HG03095 (cell line): ENCODE data around the gene TXNDC11.
"Not testable (repeated sequence)": the region's sequence is repeated elsewhere in the genome, so short reads cannot be mapped to it uniquely, and the experiment has no call there.

Source experiments
- ATAC-seq: cut with Tn5 transposase; IDR thresholded peaks from one replicate; pipeline ENCODE4 v1.9.1; 2021; ENCODE audit warnings: moderate library complexity; ENCODE audit not compliant: unreplicated experiment

The TXNDC11 gene, protein sequence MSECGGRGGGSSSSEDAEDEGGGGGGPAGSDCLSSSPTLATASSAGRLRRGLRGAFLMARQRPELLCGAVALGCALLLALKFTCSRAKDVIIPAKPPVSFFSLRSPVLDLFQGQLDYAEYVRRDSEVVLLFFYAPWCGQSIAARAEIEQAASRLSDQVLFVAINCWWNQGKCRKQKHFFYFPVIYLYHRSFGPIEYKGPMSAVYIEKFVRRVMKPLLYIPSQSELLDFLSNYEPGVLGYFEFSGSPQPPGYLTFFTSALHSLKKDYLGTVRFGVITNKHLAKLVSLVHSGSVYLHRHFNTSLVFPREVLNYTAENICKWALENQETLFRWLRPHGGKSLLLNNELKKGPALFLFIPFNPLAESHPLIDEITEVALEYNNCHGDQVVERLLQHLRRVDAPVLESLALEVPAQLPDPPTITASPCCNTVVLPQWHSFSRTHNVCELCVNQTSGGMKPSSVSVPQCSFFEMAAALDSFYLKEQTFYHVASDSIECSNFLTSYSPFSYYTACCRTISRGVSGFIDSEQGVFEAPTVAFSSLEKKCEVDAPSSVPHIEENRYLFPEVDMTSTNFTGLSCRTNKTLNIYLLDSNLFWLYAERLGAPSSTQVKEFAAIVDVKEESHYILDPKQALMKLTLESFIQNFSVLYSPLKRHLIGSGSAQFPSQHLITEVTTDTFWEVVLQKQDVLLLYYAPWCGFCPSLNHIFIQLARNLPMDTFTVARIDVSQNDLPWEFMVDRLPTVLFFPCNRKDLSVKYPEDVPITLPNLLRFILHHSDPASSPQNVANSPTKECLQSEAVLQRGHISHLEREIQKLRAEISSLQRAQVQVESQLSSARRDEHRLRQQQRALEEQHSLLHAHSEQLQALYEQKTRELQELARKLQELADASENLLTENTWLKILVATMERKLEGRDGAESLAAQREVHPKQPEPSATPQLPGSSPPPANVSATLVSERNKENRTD

DNA sequence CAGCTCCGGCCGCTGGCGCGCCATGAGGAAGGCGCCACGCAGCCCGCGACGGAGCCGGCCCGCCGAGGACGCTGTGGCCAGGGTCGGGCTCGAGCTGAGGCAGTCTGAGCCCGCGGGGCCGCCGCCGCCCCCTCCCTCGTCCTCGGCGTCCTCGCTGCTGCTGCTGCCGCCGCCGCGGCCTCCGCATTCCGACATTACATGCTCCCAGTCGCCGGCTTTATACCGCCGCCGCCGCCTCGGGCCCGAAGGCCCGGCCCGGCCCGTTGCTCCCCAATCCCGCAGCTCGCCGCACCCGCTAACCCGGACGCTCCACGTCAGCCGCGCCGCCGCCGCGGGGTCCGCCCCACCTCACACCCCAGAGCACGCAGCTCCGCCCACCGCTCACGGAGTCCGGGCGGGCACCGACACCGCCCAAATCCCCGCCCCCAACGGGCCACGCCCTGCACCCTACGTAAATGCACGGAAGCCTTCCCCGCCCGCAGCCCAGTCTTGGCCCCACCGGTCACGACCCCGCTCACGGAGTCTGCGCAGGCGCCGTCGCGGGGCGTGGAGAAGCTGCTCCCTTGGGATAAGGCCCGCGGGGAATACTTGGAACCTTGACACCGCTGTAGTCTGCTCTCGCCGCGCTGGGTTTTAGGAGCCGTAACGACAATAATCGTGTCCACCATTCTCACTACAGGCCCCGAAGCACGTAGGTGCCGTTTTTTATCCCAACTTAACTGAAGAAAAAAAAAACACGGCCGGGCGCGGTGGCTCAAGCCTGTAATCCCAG is at the start of gene TXNDC11:
TXNDC11 (minus strand) TSS at position 322 of the 772 bp plus-strand sequence; CDS start at position 195, 127 bp downstream.
- ATAC-seq, result peak; percentile 85

DNA sequence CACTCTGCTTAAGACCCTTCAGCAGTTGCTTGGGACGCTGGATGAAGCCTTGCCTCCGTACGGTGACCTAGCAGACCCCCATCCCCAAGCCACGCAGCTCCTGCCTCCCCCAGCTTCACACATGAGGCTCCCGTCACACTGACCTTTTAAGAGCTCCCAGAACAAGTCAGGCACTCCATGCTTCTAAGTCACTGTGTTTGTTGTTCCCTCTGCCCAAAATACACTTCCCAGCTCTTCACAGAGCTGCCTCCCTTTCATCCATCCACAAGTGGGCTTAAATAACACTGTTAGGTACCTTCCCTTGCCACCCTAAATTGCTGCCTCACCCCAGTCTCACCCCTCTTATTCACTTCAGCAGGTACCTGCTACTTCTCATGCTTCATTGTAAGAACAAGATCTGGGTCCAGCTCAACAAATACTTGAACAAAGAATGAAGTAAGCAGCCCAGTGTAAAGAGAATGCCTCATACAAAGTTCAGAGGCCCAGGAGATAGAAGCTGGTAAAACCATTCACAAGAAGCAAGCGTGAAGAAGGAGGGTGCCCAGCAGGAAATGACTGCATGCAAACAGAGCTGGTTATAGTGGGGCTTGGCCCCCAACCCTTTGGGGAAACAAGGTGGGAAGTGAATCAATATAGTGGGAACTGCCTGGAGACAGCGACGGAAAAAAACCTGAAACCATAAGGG is 48.6 kb upstream of the TXNDC11 start:
- ATAC-seq, result no peak

DNA sequence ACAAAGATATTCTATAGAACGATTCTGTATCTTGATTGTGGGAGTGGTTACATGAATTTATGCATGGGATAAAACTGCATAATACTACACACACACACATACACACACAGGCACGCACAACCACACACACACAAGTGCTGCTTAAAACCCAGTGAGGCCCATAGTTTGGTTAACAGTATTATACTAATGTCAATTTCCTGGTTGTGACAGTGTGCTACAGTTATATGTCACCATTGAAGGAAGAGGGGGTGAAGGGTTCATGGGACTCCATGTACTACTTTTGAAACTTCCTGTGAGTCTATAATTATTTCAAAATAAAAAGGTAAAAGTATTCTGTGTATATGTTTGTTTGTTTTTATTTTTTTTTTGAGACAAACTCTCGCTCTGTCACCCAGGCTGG is 46.3 kb upstream of the TXNDC11 start:
- no peak for ATAC-seq

DNA sequence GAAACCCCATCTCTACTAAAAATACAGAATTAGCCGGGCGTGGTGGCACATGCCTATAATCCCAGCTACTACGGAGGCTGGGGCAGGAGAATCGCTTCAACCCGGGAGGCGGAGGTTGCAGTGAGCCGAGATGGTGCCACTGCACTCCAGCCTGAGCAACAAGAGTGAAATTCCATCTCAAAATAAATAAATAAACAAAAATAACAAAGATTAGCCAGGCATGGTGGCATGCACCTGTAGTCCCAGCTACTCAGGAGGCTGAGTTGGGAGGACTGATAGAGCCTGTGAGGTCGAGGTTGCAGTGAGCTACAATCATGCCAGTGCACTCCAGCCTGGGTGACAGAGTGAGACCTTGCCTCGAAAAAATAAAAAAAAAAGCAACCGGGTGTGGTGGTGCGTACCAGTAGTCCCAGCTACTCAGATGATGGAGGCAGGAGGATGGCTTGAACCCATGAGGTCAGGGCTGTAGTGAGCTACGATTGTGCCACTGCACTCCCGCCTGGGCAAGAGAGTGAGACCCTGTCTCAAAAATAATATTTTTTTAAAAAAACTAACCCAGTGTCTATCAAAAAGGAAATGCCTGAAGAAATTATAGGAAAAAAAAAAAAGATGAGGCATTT is 42.4 kb upstream of the TXNDC11 start:
- not testable (repeated sequence) for ATAC-seq

DNA sequence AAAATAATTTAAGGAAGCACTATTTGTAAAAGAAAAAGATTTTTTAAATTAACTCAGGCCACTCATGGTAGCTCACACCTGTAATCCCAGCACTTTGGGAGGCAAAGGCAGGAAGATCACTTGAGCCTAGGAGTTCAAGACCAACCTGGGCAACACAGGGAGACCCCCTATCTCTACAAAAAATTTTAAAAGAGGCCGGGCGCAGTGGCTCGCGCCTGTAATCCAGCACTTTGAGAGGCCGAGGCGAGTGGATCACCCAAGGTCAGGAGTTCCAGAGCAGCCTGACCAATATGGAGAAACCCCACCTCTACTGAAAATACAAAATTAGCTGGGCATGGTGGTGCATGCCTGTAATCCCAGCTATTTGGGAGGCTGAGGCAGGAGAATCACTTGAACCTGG is 41.7 kb upstream of the TXNDC11 start:
- not testable (repeated sequence) for ATAC-seq

DNA sequence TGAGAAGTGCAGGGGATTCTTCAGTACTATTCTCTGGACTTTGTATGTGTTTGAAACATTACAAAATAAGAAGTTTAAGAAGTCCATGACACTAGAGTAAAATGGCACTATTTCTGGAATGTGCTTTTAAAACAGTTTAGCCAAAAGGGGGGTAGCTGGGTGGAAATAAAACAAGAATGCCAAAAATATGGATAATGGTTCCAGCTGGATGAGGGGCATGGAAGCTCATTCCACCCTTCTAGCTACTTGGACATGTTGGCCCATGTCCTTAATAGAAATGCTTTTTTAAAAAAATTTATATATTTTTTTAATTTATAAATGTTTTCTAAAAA is 41.3 kb upstream of the TXNDC11 start:
- ATAC-seq, result no peak

DNA sequence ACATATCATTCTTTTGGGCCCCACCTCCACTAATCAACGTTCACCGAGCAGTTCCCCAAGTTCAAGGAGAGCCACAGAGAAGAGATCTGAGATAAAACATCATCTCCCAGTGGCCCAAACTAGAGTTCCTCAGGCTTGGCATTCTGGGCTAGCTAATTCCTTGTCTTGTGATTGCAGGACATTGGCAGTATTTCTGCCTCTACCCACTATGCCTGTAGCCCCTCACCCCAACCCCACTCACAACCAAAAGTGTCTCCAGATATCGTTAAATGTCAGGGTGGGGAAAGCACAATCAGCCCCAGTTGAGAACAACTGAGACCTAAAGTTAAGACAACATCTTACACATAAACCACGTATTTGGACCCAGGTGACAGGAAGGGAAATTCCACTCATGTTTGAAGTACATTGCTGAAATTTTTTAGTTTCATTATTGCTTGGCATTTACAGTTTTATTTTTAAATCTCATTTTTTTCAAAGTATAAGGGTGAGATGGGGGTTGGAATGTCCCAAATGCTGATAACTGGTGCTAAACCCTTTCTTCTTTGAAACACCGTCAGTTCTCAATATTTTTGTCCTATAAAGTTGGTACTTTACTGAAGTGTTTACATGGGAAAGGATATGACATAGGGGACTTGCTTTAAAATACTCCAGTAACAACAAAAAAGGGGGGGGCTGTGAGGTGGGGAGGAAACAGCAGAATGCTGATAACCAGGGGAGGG is 40.8 kb upstream of the TXNDC11 start:
- peak; percentile 55 for ATAC-seq

DNA sequence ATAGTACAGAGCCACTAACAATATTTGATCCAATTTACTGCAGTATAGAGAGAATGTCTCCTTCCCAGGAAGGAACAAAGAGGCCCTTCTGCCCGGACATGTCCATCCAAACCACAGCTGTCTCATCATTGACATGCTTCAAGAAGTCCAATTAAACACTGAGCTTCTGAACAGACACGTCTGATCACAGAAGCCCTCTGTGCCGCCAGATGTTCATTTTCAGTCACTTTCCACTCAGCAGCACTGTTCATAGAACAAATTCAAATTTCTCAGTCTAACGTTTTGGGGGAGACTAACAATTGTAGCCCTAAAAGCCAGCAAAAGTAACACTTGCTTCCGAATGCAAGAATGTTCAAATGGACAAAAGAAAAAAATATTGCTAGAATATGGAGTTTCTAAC is 39.1 kb upstream of the TXNDC11 start:
- no peak for ATAC-seq

DNA sequence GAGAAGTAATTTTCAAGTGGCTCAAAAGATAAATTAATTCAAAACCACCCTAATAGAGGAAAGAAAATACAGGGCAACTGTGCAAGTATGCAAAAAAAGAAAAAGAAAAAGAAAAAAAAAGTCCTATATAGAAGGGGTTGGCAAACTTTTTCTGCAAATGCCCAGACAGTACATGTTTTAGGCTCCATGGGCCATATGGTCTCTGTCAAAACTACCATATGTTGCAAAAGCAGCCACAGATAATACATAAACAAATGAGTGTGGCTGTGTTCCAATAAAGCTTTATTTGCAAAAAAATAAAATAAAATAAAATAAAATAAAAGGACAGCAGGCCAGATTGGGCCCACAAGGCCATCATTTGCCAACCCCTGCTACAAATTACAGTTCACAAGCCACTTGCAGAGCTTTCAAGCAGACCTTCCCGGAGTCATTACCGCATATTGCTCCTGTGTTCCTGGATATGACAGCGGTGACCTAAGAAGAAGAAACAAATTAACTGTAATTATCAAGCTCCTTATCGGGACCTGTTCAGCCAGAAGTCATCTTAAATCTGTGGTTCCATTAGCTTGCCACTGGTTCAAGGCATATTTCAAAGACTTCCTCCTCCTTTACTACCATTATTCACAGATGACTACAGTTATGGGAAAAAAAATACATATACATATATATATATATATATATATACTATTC is 38.5 kb upstream of the TXNDC11 start:
- no peak for ATAC-seq

DNA sequence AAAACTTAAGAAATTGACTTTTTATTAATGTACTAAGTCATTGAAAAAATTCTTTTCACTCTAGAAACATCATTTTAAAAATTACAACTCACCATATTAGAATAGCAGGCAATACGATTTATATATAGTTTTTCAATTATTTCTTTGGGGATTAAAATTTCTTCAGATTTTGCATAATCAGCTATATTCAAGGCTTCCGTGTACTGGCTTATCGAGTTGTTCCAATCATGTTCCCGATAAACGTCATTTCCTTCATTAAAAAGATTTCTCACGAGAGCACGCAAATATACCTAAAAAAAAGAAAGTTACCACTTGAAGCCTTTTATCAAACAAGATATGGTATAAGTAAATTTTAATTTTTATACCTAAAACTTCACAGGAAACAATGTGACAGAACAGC is 36.4 kb upstream of the TXNDC11 start:
- ATAC-seq, result no peak

DNA sequence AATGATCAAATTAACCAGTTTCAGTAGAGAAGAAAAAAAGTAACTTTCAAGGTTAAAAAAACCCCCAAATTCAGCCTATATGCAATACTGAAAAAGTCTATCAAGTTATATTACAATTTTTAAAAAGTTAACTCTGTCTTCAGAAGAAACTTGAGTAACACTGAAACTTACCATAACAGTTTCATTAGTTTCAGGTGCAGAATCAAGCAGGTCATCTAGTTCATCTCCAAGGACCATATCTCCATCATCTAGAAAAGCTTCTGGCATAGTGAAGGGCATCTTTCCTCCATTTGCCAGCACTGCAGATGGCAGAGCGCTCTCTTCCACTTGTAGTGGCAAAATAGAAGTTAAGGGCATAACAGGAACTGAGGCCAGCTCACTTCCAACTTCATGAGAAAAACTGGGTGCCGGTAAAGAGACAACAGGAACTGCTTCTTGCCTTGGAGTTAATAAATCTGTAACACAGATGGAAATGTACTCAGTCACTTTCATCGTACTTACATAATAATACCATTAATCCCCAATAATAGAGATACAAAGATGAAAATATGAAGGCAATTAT is 31.5 kb upstream of the TXNDC11 start:
- no peak for ATAC-seq

DNA sequence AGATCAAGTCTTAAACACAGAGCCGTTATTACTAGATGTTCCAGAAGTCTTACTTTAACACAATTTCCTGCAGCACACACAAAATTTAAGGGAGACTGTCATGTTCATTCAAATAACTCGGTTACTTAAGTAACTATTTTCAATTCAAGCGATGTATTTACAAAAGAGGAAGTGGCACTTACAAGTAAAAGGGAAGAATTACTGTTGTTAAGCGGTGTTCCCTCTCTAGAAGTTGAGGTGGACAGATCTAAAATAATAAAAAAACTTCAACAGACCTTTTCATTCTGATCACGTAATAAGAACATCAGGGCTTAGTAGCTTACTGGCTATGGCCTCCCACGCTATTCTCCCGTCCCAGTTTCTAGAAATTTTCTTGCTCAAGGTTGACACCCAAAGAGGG is 26.2 kb upstream of the TXNDC11 start:
- ATAC-seq, result no peak

DNA sequence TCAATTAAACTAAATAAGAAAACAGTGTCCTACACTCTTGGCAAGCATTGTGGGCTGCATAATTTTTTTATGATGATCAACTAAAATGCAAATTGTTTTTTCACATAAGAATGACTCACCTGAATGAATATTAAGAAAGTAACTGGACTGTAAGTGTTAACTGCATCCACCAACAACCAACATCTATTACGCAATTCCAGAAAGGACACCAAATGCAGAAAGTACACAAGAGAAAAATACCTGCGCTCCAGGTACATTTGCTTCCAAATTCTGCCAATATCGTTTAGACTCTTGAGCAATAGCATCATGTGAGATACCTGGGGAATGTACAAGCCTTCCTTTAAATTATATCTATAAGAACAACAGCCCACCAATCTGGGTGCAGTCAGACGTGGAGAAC is 19.8 kb upstream of the TXNDC11 start:
- ATAC-seq, result no peak

DNA sequence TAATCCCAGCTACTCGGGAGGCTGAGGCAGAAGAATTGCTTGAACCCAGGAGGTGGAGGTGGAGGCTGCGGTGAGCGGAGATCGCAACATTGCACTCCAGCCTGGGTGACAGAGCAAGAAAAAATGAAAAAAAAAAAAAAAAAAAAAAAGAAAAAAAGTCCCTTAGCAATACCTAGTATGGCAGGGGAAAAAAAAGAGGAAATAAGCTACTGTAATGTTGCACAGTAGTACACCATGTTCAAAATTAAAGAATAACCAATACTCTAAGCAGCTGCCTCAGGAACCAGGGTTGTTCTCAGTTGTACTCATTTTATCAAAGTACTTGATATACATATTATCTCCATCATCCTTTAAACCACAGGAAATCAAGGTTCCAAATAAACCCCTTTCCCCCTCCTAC is 17.3 kb upstream of the TXNDC11 start:
- ATAC-seq, result no peak

DNA sequence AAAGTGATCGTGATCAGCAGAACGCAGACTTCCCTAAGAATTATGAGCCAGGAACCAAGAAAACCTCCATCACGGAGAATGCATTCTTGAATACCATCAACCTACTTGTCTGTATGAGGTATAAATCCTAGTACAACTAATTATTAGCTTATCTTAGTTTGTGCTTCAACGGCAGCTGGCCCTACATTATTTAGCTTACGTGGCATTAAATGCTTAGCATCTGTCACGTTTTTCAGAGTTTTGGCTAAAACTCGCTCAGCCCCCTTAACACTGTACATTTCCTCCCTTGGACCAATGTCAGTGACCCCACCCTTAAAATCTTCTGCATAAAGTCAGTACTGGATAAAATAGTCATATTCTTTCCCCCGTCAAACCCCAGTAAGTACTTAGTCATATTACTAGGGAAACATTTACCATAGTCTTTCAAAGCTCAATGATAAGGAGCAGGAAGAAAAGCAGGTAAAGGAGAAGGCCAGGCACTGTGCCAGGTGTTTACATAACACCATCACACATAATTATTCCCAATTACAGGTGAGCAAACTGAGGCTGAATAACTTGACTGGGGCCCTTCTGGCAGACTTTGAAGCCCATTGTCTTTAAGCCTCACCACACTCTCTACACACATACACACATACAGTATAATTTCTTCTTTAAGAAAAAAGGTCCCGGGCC is 16.6 kb upstream of the TXNDC11 start:
- ATAC-seq, result no peak

DNA sequence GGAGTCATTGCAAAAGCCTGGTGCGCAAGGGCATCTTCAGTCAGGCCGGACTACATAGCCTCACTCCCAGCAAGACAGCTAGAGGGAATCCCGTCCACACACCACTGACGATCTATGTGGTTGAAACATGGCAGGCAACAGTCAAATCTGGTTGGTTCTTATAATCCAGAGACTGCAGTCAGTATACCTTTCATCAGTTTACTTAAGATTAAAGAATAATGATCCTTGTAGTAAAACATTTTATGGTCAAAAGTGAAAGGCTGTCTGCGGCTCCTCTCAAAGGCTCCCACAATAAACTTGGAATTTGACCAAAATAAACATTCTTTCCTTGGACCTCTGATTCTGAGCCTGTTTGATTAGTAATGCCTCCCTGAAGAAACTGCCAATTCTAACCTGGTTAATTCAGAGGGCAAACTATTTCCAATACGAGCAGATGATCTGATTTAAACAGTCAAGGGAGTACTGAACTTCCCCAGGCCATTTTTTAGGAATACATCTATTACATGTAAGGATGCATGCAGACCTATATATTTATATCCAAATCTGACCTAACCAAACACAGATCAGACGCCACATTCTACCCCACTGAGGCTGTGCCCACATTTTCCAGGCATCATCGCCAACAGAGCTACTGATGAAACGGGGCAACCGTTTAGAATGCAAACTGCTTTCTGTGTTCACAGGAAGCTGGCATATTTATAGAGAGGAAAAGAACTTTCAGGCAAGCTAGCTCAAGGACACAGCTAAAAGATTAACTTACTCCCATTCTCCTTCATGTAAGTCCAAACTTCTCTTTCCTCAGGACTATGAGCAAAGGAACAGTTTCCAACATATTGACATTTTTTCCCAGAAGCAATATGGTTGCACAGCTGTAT is 15.3 kb upstream of the TXNDC11 start:
- ATAC-seq, result no peak

DNA sequence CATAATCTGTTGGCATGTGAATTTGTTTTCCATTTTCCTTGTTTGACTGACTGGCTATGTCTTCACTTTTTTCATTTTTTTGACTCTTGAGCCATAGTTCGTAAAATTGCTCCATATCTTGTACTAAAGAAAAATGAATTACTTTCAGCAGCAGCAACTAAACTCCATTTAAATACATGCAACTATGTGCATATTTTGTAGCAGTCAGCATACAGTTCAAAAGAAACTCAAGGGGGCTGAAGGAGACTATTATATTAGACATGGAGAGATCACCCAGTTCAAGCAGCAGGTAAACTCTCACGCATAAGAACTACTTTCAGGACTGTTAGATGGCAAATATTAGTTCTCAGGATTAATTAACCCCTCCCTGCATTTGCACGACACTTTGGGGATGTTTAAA is 13.6 kb upstream of the TXNDC11 start:
- no peak for ATAC-seq
